Right lobe of liver (tissue), 6 donors: Measurements from ENCODE around the gene RAB3IL1. TPM values are rescaled to one million over a fixed set of nuclear protein-coding genes. Genes with fewer than 3 reads are reported as not detected.

Experiments used
- ATAC-seq, 4 donors: fragments of 200-7000 bp; cut with Tn5 transposase; one replicate each; pipeline ENCODE4 v1.9.1; 2020; ENCODE audit warnings: mild to moderate bottlenecking in 4 of 4, moderate library complexity in 4 of 4
- DNase-seq, 3 donors: peaks; one replicate each; pipeline ENCODE4 v3.0.0-alpha.2; 2020
- H3K27ac ChIP-seq, 3 donors: fragments of 200-600 bp; one replicate each; pipeline ENCODE4 v1.8.0; 2022
- H3K27me3 ChIP-seq, 2 donors: fragments of 200-600 bp; one replicate each; pipeline ENCODE4 v1.8.0; 2022
- H3K36me3 ChIP-seq, 4 donors: fragments of 200-600 bp; sonication (generic) in 1 of 4; one replicate each; pipeline versions ENCODE4 v1.5.1 to v1.8.0; 2017 to 2022; ENCODE audit warnings: control low read depth in 1 of 4
- H3K4me1 ChIP-seq, 4 donors: fragments of 200-600 bp; sonication (generic) in 1 of 4; one replicate each; pipeline versions ENCODE4 v1.5.1 to v1.8.0; 2017 to 2022; ENCODE audit warnings: control low read depth in 1 of 4
- H3K4me3 ChIP-seq, 3 donors: fragments of 200-600 bp; one replicate each; pipeline ENCODE4 v1.8.0; 2022
- H3K9me3 ChIP-seq, 4 donors: fragments of 200-600 bp; sonication (generic) in 1 of 4; one replicate each; pipeline versions ENCODE4 v1.5.1 to v1.8.0; 2017 to 2022; ENCODE audit warnings: control low read depth in 1 of 4
- CTCF ChIP-seq, 4 donors: fragments of 200-600 bp in 3 of 4; fragments of 450-650 bp in 1 of 4; IDR thresholded peaks; one replicate each; pipeline versions ENCODE4 v1.5.1 to v1.8.0; 2016 to 2022; ENCODE audit warnings: antibody characterized with exemption in 4 of 4, mild to moderate bottlenecking in 2 of 4
- POLR2A ChIP-seq: fragments of 450-650 bp; IDR thresholded peaks from one replicate; pipeline ENCODE4 v1.6.1; 2017; ENCODE audit warnings: antibody characterized with exemption, mild to moderate bottlenecking
- WGBS: methylation state at CpG from one replicate; pipeline ENCODE4 v1.1.6; 2018; ENCODE audit warnings: low coverage, low lambda C conversion rate; ENCODE audit not compliant: insufficient coverage; ENCODE audit errors: missing lambda C conversion rate; 5-methylcytosine and 5-hydroxymethylcytosine counted together
- intact Hi-C, 2 donors: fragments of 100-400 bp; cut with DNase I; formaldehyde crosslinking; loops; one replicate each; pipeline versions ENCODE4 v1.11.2 to v1.14.1; 2022
- total RNA-seq, 6 experiments: library from RNA; depleted of rRNA in 2 of 6; stranded (reverse); fragments of >200 nt in 2 of 6; fragmentation: NEBNext Ultra II Directional in 3 of 6; extraction: Animal tissue kit (Norgen Biotek cat#: 25700) in 3 of 6; gene quantifications; one replicate each; pipeline versions ENCODE4 v1.1.0 to v1.2.4, GENCODE V29; 2016 to 2023
- donor health status: DM: no; HTN: yes; CAD: no.
- donor health status: DM: no; HTN: no; CAD: no.
- donor health status: DM: no; HTN: no; CAD: no.
- donor health status: DM: no; HTN: yes; CAD: no.
- donor health status: DM: no; HTN: yes; CAD: no.

The RAB3IL1 gene
- total RNA-seq, 6 experiments from 2014 or later = 3.2 to 9.1 (median 4.2) TPM

DNA sequence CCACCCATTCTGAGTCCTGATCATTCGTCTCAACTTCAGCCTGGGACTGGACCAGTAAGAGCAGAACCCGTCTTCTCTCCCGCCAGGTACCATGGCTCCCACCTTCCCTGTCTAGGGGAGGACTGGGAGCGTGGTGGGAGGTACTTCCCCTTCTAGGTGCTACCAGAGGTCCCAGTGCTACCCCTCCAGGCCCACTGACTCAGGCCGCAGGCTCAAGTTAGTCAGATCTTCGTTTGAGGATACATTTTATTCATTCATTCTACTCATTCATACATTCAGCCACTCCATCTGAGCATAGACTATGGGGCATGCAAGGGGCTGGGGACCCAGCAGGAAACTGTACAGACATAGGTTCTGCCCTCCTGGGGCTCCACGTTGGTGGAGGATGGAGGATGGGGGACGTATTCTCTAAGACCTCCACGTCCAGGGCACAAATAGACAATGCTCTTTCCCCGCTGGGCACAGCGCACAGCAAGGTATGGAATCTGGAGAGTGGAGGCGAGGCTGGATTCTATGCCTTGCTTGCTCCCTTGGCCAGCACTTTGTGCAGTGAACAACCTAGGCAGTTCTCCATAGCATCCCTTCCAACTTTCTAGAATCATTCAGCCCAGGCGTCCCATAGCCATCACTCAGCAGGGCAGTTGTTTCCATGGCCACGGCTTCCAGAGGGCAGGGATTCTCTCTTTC, 1.0 kb upstream of the RAB3IL1 start:
- Histone ChIP-seq H3K9me3 (no peaks in the 10 kb centered on the region), H3K27me3 (no peaks in the 10 kb centered on the region), H3K27ac (peak overlapping the region; percentile 37 to 76 (median 63)), H3K4me1 (no peaks in the 10 kb centered on the region), H3K4me3 (no peak overlapping the region), H3K36me3 (no peaks in the 10 kb centered on the region)
- peak in 1 of 3 donors; percentile 38 for DNase-seq
- WGBS = 68% methylated on average over 8 of the region's 14 CpGs
- no peak for TF ChIP-seq POLR2A
- no peak for TF ChIP-seq CTCF (IDR thresholded peaks at IDR 0.05)
- ATAC-seq = no peak
- intact Hi-C loops = no loop called here

GRCh38 chr11:61916737-61917333, 531 bp downstream of the RAB3IL1 start:
- DNase-seq = peak in 2 of 3 donors; percentile 45 to 56
- peaks cover 0 to 3% (median 0%) of the 10 kb centered on the region in 4 donors for H3K4me1 ChIP-seq
- TF ChIP-seq POLR2A = no peak
- no peak for TF ChIP-seq CTCF (IDR thresholded peaks at IDR 0.05)
- no peaks in the 10 kb centered on the region for H3K9me3 ChIP-seq
- ATAC-seq = no peak
- peak overlapping the region; percentile 37 to 76 (median 63) for H3K27ac ChIP-seq
- no peaks in the 10 kb centered on the region for H3K36me3 ChIP-seq
- H3K4me3 ChIP-seq = peak overlapping the region; percentile 37 to 64 (median 44)
- intact Hi-C loops = no loop called here
- 24% methylated on average over 9 of the region's 32 CpGs for WGBS
- H3K27me3 ChIP-seq = no peaks in the 10 kb centered on the region

GRCh38 chr11:61914471-61915171, 2.7 kb downstream of the RAB3IL1 start:
- 61% methylated on average over 3 of the region's 7 CpGs for WGBS
- no peaks in the 10 kb centered on the region for H3K9me3 ChIP-seq
- H3K4me3 ChIP-seq = no peak overlapping the region
- no peaks in the 10 kb centered on the region for H3K27me3 ChIP-seq
- H3K36me3 ChIP-seq = no peaks in the 10 kb centered on the region
- DNase-seq (peak in 1 of 3 donors; percentile 29), ATAC-seq (no peak)
- no peak overlapping the region for H3K27ac ChIP-seq
- peaks cover 0 to 5% (median 0%) of the 10 kb centered on the region in 4 donors for H3K4me1 ChIP-seq
- intact Hi-C loops = no loop called here
- TF ChIP-seq CTCF (IDR thresholded peaks at IDR 0.05) = no peak
- no peak for TF ChIP-seq POLR2A

DNA sequence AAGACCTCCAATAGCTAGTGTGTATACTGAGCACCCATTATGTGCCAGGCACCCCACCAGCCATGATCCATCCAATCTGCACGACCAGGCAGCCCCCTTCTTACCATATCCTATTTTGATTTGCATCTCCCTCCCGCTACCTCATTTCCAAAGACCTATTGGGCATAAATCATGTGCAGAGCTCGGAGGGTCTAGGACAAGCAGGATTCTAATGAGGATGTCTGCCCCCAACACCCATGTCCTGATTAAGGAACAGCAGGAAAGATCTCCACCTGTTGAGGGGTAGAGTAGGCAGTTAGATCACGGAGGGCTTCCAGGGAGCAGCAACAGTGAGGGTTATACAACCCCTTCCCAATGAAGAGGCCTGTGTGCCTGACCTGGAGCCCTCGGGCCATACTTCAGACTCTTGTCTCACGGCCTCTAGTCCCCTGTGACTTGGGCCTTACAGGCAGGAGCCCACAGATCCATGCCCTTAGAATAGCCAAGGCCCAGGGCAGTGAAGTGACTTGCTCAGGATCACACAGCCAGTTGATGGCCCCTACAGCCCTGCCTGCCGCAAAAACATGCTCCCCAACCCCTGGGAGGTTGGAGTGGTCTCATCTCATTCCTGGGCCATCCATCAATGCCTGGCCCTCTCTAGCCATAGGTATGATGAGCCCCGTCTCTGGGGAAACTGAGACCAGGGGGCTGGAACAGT, 3.5 kb downstream of the RAB3IL1 start:
- Histone ChIP-seq H3K36me3 (no peaks in the 10 kb centered on the region), H3K27ac (no peak overlapping the region), H3K27me3 (no peaks in the 10 kb centered on the region), H3K4me3 (no peak overlapping the region), H3K4me1 (peaks cover 0 to 5% (median 0%) of the 10 kb centered on the region in 4 donors), H3K9me3 (no peaks in the 10 kb centered on the region)
- WGBS = 66% methylated on average over 6 of the region's 8 CpGs
- intact Hi-C loops = no loop called here
- TF ChIP-seq CTCF (IDR thresholded peaks at IDR 0.05) (no peak), POLR2A (no peak)
- DNase-seq (peak in 1 of 3 donors; percentile 24), ATAC-seq (no peak)
